ENCODE data around the gene RSRP1. TPM values are rescaled to one million over a fixed set of nuclear protein-coding genes. Genes with fewer than 3 reads are reported as not detected.
"Not testable (repeated sequence)": the region's sequence is repeated elsewhere in the genome, so short reads cannot be mapped to it uniquely, and the experiment has no call there.

The RSRP1 gene
- total RNA-seq = 206 and 210 TPM in 2 replicates

- intact Hi-C loops (cut with micrococcal nuclease) = loop anchor here (1.0 to 10.0 kb wide), 15 partner anchors 8 to 1880 kb away; partner anchors contain the start of genes ARID1A, CLIC4, HMGN2 and MACO1
Measured at GRCh38 chr1:25247024-25247828, at the start of gene RSRP1. TSS of gene RSRP1 (minus strand) at chr1:25247454. CDS start at chr1:25246963, 491 bp downstream.

GRCh38 chr1:25296501-25296900 is 49.2 kb upstream of the RSRP1 start:
- intact Hi-C loops (cut with micrococcal nuclease) = not testable (repeated sequence)

GRCh38 chr1:25294889-25295826 is 47.9 kb upstream of the RSRP1 start:
- intact Hi-C loops (cut with micrococcal nuclease) = not testable (repeated sequence)

- intact Hi-C loops (cut with micrococcal nuclease) = not testable (repeated sequence)
Measured at GRCh38 chr1:25293426-25293825, 46.2 kb upstream of the RSRP1 start.

GRCh38 chr1:25290043-25290442 is 42.8 kb upstream of the RSRP1 start:
- intact Hi-C loops (cut with micrococcal nuclease) = not testable (repeated sequence)

- intact Hi-C loops (cut with micrococcal nuclease) = not testable (repeated sequence)
Measured at GRCh38 chr1:25288573-25289101, 41.4 kb upstream of the RSRP1 start.

GRCh38 chr1:25287164-25287563 is 39.9 kb upstream of the RSRP1 start:
- intact Hi-C loops (cut with micrococcal nuclease) = not testable (repeated sequence)

- intact Hi-C loops (cut with micrococcal nuclease) = not testable (repeated sequence)
Measured at GRCh38 chr1:25285862-25286261, 38.6 kb upstream of the RSRP1 start.

GRCh38 chr1:25279693-25280111 is 32.4 kb upstream of the RSRP1 start:
- intact Hi-C loops (cut with micrococcal nuclease) = not testable (repeated sequence)

- intact Hi-C loops (cut with micrococcal nuclease) = not testable (repeated sequence)
Measured at GRCh38 chr1:25278790-25279189, 31.5 kb upstream of the RSRP1 start.

- intact Hi-C loops (cut with micrococcal nuclease) = not testable (repeated sequence)
Measured at GRCh38 chr1:25278358-25278757, 31.1 kb upstream of the RSRP1 start.

- intact Hi-C loops (cut with micrococcal nuclease) = not testable (repeated sequence)
Measured at GRCh38 chr1:25277295-25277694, 30.0 kb upstream of the RSRP1 start.

- intact Hi-C loops (cut with micrococcal nuclease) = not testable (repeated sequence)
Measured at GRCh38 chr1:25275648-25276047, 28.4 kb upstream of the RSRP1 start.

GRCh38 chr1:25272238-25272637 is 25.0 kb upstream of the RSRP1 start, which contains the start of gene RHD:
TSS of gene RHD (plus strand) at chr1:25272509. CDS start at chr1:25272548, 39 bp downstream.
- intact Hi-C loops (cut with micrococcal nuclease) = not testable (repeated sequence)

- intact Hi-C loops (cut with micrococcal nuclease) = loop anchor here (1.0 to 2.0 kb wide), 2 partner anchors 36 to 71 kb away; partner anchors contain the start of genes SYF2 and TMEM50A
Measured at GRCh38 chr1:25268143-25268760, 21.0 kb upstream of the RSRP1 start.

GRCh38 chr1:25267288-25268142 is 20.3 kb upstream of the RSRP1 start:
- intact Hi-C loops (cut with micrococcal nuclease) = loop anchor here (1.0 to 2.0 kb wide), 2 partner anchors 35 to 71 kb away; partner anchors contain the start of genes SYF2 and TMEM50A

GRCh38 chr1:25266554-25267287 is 19.5 kb upstream of the RSRP1 start:
- intact Hi-C loops (cut with micrococcal nuclease) = loop anchor here (1.0 kb wide), 1 partner anchor 19 kb away; the partner anchor contains the start of gene RSRP1

- intact Hi-C loops (cut with micrococcal nuclease) = not testable (repeated sequence)
Measured at GRCh38 chr1:25260336-25260735, 13.1 kb upstream of the RSRP1 start.

- intact Hi-C loops (cut with micrococcal nuclease) = not testable (repeated sequence)
Measured at GRCh38 chr1:25259813-25260212, 12.6 kb upstream of the RSRP1 start.
